ENCODE measurements around the gene LIM2. TPM values are rescaled to one million over a fixed set of nuclear protein-coding genes. Genes with fewer than 3 reads are reported as not detected.

Gene LIM2
- total RNA-seq, 2 donors from 2014 or later = not detected

DNA sequence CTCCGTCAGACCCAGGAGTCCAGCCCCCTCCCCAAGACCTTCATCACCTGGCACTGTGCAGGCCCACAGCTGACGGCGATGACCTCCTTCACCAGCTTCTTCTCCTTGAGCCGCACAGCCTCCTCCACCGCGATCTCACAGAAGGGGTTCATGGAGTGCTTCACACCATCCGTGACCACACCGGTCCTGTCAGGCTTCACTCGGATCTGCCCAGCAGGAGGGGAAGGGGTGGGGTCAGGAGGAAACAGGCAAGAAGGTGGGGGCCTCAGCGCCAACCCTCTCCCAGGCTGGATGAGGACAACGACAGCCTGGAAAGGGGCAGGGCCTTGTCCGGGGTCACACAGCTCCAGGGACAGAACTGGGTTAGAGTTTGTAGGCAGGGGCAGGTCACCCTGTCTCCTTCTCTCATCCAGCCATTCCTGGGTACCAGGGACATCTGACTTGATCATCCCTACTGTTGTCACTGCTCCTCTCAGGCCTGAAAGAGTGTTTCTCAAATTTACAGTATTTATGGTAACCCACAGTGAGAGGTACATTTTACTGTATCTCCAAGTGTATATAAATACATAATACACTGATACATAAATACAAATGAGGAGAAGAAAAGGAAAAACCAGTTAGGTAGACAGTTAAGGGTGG, 33.6 kb downstream of the LIM2 start:
- no peak for DNase-seq
- TF ChIP-seq, protein P1, sequence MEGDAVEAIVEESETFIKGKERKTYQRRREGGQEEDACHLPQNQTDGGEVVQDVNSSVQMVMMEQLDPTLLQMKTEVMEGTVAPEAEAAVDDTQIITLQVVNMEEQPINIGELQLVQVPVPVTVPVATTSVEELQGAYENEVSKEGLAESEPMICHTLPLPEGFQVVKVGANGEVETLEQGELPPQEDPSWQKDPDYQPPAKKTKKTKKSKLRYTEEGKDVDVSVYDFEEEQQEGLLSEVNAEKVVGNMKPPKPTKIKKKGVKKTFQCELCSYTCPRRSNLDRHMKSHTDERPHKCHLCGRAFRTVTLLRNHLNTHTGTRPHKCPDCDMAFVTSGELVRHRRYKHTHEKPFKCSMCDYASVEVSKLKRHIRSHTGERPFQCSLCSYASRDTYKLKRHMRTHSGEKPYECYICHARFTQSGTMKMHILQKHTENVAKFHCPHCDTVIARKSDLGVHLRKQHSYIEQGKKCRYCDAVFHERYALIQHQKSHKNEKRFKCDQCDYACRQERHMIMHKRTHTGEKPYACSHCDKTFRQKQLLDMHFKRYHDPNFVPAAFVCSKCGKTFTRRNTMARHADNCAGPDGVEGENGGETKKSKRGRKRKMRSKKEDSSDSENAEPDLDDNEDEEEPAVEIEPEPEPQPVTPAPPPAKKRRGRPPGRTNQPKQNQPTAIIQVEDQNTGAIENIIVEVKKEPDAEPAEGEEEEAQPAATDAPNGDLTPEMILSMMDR (IDR thresholded peaks at IDR 0.05) = no peak
- no peak for TF ChIP-seq POLR2A (IDR thresholded peaks at IDR 0.05)
- WGBS, 2 donors = 68 to 79% methylated on average over 7 to 12 of the region's 12 CpGs
- H3K36me3 ChIP-seq (replicated peaks in 1 of 2; ENCODE audit: insufficient read depth in 1 of 2, low read depth in 2 of 2) = peaks cover 0 to 2% of the 10 kb centered on the region in 2 donors
- H3K9me3 ChIP-seq = no peaks in the 10 kb centered on the region
- no peak for ATAC-seq
- H3K4me3 ChIP-seq = no peak overlapping the region
- intact Hi-C loops (cut with DNase I) = no loop called here
- no peaks in the 10 kb centered on the region for H3K27me3 ChIP-seq
- no peak overlapping the region for H3K27ac ChIP-seq
- H3K4me1 ChIP-seq = no peaks in the 10 kb centered on the region

DNA sequence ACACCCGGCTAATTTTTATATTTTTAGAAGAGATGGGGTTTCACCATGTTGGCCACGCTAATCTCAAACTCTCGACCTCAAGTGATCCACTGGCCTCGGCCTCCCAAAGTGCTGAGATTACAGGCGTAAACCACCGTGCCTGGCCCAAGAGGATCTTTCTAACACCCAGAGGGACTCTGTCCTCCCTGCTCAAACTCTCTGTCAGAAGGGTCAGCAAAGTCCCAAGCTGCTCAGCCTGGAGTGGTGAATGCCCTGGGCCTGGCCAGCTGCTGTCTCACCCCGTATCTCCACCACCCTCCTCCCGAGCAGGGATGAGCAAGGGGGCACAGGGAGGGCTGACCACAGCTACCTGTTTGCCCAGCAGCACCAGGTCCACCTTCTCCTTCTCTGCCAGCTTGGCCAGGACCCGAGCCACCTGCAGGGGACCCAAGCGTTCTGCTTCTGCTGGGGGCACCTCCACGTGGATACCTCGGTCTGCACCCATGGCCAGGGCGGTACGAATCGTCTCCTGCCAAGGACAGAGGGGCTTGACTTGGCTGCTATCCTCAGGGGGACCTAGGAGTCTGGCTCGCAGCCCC, 34.9 kb downstream of the LIM2 start:
- 91 to 94% methylated on average over 9 to 16 of the region's 16 CpGs for WGBS, 2 donors
- no peak for ATAC-seq
- H3K36me3 ChIP-seq (replicated peaks in 1 of 2; ENCODE audit: insufficient read depth in 1 of 2, low read depth in 2 of 2) = peaks cover 0 to 2% of the 10 kb centered on the region in 2 donors

DNA sequence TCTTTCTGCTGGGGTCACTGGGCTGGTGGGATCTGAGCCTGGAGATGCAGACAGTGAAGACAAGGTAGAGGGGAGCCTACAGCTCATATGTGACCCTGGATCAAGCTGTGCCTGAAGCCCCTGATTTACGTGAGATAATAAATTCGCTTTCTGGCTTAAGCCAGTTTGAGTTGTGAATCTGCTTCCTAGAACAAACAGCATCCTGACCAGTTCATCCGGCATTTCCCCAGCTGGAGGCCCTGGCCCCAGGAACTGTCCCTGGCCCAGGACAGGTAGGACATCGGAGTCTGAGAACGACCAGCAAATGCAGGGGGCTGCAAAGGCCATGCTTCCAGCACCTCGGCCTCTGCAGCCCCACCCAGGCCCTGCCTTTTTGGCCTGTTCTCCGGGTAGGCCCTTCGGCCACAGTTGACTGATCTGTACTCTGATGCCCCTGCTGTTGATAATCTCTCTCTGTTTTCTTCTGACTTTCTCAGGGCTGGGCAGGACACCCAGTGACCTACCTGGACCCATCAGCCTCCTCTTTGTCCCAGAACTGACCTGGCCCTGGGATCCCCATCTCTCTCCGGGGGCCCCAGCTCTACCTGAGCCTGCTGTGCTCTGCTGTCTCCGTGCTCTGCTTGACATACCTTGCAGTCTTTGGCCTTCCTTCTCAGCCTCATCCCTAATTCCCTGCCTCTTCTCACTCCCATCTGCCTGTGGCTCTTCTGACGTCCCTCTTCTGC, 36.3 kb downstream of the LIM2 start:
- WGBS, 2 donors = 96 to 98% methylated on average over 10 to 11 of the region's 11 CpGs
- H3K36me3 ChIP-seq (replicated peaks in 1 of 2; ENCODE audit: insufficient read depth in 1 of 2, low read depth in 2 of 2) = peaks cover 0 to 2% of the 10 kb centered on the region in 2 donors
- intact Hi-C loops (cut with DNase I) = no loop called here

More for the DNA sequence above, 34.9 kb downstream of the LIM2 start:
- no peak overlapping the region for H3K4me3 ChIP-seq
- no peak for DNase-seq
- H3K27ac ChIP-seq = no peak overlapping the region
- no peaks in the 10 kb centered on the region for H3K27me3 ChIP-seq
- TF ChIP-seq, protein P1 (IDR thresholded peaks at IDR 0.05) = no peak
- no peak for TF ChIP-seq POLR2A (IDR thresholded peaks at IDR 0.05)
- intact Hi-C loops (cut with DNase I) = no loop called here
- no peaks in the 10 kb centered on the region for H3K4me1 ChIP-seq
- no peaks in the 10 kb centered on the region for H3K9me3 ChIP-seq

DNA sequence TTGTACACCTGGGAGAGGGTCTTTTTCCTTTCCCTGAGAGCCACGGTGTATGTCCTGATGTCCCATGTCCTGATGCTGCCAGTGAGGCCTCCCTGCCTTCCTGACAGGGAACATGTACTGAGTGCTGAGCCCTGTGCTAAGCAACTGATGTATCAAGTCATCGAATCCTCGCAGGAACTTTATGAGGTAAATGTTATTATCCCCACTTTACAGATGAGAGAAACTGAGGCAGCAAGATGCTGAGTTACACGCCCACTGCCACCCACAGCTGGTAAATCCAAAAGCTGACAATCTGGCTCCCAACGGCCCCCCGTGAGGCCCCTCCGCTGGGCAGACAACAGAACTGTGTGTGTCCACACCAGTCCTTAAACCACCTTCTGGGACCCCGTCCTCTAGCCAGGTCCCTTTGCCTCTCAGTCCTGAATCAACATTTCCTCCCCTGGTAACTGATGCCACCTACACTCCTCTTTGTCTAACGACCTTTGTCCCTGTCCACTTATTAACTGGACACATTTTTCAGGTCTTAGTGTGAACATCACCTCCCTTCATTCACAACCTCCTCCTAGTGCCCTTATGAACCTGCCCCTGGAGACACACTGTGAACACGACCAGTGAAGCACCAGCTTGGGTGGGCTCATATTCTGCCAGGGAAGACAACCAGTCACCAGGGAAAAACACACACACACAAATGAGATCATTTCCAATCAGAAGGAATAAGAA, 40.4 kb downstream of the LIM2 start:
- H3K4me3 ChIP-seq = no peak overlapping the region

More for the DNA sequence above, 36.3 kb downstream of the LIM2 start:
- DNase-seq = no peak
- Histone ChIP-seq H3K4me3 (no peak overlapping the region), H3K27me3 (no peaks in the 10 kb centered on the region), H3K4me1 (no peaks in the 10 kb centered on the region), H3K27ac (no peak overlapping the region), H3K9me3 (no peaks in the 10 kb centered on the region)
- ATAC-seq = no peak
- TF ChIP-seq POLR2A (IDR thresholded peaks at IDR 0.05) = no peak
- TF ChIP-seq, protein P1 (IDR thresholded peaks at IDR 0.05) = no peak

More for the DNA sequence above, 40.4 kb downstream of the LIM2 start:
- intact Hi-C loops (cut with DNase I) = loop anchor here (10.0 kb wide), 1 partner anchor 47 kb away; the partner anchor contains the start of gene C19orf84
- WGBS, 2 donors = 83 to 87% methylated on average over 10 of the region's 10 CpGs
- Histone ChIP-seq H3K36me3 (replicated peaks in 1 of 2; ENCODE audit: insufficient read depth in 1 of 2, low read depth in 2 of 2) (peaks cover 0 to 6% of the 10 kb centered on the region in 2 donors), H3K4me1 (no peaks in the 10 kb centered on the region), H3K27ac (no peak overlapping the region), H3K9me3 (no peaks in the 10 kb centered on the region), H3K27me3 (no peaks in the 10 kb centered on the region)
- TF ChIP-seq, protein P1 (IDR thresholded peaks at IDR 0.05) = no peak
- TF ChIP-seq POLR2A (IDR thresholded peaks at IDR 0.05) = no peak
- ATAC-seq = no peak
- no peak for DNase-seq

Data from body of pancreas (tissue), 4 donors.